GM21825 (cell line): ENCODE data around the gene DHX15.

Source experiments
- ATAC-seq: cut with Tn5 transposase; IDR thresholded peaks from one replicate; pipeline ENCODE4 v1.9.1; 2021; ENCODE audit warnings: mild to moderate bottlenecking, moderate library complexity; ENCODE audit not compliant: unreplicated experiment

The DHX15 gene

DNA sequence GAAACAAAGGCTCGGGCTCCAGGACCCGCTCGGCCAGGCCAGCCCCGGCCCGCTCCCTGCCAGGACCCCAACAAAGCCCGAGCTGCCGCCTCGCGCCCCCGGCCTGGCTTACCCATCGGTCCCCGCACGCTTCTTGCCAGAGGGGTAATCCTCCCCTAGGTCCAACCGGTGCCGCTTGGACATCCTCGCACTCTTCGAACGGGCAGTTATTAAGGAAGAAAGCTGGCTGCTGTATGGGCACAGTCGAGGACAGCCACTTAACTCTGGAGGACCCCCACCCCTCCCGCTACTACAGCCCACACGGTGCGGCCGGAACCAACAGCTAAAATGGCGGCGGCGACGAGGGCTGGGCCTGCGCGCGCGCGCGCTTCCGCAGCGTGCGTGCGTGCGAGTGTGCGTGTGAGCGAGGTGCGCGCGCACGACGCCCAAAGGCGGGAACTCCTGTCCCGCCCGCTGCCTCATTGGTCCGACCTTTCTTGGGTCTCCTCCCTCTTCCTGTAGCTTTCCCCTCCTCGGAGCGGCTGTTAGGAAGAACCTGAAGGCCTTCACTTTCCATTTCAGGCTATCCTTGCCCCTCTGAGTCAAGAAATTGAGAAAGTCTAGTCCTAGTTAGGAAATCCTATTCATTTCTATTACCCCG is at the start of gene DHX15:
TSS of gene DHX15 (minus strand) at position 344 of the 640 bp plus-strand sequence. CDS start at position 183, 161 bp downstream.
- peak; percentile 88 for ATAC-seq

DNA sequence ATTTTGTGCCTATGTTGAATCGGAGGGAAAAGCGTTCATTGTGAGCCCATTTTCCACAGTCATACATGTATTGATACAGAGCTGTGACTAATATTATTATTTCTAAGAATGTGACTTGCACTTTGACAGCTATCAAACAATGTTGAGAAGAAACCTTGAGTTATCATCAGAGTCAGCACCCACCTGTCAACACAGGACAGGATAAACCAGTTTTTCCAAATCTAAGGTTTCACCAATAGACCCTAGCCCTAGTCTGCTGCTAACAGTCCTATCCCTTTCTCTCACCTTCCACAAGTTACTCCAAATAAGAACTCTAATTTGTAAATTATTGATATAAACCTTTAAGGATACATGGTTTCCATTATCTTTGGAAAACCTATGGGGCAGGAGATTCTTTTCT is 47.7 kb upstream of the DHX15 start:
- ATAC-seq = no peak

DNA sequence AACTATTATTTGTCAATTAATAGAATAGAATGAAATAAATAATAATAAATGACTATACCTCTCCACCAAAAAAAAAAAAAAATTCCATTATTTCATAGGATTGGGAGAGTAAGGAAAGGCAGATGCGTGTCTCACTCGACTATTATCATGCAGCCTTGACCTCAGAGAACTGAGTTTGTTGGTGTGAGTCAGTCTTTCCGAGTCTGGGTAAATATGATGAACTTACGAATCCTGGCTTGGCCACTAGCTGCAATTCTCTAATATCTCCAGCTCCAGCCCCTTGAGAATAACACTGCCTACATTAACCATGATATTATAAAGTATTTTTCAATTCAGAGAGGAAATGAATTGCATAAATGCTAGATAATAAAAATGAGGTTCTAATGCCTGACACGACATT is 46.6 kb upstream of the DHX15 start:
- ATAC-seq = no peak

DNA sequence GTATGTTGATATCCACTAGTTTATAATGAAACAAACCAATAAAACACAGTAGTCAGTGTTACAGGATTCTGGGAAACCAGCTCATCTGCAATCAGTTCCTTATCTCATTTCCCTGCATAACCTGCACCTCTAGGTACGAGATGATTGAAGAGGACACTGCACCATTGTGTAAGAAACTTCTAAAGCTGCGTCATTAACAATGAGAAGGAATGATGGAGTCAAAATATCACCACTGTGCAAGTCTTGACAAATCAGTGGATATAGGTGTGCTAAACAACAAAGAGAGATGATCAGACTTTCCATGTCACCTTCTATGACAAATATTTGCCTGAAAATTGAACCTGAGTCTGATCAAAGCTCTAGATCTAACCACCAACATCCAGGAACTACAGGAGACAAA is 40.7 kb upstream of the DHX15 start:
- ATAC-seq = no peak

DNA sequence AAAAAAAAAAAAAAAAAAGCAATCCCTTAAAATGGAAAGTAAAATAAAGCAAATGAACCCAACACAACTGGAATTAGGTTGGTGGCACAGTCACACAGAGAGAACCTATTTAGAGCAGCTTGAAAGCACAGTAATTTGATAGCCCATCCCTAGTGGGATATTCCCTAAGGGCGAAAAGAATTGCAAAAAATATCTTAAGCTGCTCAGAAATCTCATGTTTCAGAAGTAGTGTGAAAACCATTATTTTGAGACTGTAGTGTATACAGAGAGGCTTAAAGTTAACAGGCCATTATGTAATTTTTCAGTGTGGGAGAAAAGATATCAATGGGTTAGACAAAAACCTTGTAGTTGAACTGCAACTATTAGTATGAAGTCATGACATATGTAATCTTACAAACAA is 40.0 kb upstream of the DHX15 start:
- ATAC-seq = no peak

DNA sequence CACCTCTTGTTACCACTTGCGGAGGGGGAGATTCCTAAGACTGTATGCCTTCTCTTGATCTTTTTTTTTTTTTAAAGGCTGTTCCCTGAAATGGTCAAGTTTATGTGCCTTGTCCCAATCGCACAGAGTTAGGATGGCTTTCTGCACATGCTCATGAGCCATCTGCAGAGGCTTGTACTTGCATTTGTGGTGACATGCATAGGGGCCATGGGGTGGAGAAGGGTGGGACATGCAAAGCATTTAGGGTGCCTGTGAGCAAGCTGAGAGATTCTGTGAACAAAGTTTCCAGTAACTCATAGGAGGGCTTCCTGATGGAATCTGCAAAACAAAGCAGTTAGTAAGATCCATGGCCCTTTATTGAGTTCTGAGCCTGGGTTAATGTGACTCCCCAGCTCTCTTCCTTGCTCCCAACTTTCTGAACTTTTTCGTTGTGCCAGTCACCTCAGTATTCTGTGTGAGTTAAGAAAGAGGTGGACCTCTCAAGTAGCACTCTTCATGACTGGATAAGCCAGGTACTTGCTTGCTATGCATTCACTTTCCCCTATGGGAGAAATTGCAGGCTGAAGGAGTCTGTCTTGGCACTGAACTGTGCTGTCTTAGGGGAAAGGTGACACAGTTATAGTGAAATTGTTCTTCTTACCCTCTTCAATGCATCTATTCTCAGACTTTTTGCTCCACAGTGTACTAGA is 37.9 kb upstream of the DHX15 start:
- no peak for ATAC-seq

DNA sequence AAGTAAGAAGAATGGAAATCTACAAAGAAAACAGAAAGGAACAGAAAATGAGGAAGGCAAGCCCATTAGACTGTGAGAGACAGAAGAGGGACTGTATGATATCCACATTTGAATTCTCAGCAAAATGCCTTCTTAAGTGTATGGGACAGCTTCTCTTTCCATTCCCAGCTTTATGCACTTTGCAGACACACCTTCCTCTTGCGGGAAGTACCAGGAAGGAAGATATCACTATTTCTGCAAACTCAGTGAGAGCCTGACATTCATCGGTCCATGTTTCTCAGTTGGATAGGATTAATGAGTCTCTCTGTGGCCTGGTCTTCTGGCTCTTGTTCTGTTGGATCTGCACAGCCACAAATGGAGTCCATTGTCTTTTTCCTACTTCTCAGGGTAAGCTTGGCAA is 31.6 kb upstream of the DHX15 start:
- no peak for ATAC-seq

DNA sequence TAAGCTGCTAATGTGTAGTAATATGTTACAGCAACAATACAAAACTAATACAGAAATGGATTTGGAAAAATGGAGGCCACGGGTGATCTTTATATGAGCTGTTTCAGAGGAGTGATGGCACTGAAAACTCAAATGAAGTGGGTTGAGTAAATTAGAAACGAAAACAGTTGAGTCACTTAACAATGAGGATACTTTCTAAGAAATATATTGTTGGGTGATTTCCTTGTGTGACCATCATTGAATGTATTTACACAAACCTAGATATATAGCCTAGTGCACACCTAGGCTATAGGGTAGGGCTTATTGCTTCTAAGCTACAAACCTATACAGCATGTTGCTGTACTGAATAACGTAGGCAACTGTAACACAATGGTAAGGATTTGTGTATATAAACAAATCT is 30.5 kb upstream of the DHX15 start:
- no peak for ATAC-seq

DNA sequence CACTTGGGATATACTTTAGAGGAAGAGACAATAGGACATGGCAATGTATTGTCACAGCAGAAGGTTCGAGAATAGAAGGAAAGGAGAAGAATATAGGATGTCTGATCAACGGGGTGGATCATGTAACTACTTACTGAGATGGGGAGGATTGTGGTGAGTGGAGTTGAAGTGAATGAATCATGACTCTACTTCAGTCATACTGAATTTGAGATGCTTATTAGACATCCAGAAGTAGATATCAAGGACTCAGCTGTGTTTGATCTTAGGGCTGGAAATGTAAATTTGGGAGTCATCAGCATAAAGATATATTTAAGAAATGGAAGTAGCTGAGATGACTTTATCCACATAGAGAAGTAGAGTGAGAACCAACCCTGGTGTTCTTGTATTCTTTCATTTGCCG is 29.1 kb upstream of the DHX15 start:
- no peak for ATAC-seq

DNA sequence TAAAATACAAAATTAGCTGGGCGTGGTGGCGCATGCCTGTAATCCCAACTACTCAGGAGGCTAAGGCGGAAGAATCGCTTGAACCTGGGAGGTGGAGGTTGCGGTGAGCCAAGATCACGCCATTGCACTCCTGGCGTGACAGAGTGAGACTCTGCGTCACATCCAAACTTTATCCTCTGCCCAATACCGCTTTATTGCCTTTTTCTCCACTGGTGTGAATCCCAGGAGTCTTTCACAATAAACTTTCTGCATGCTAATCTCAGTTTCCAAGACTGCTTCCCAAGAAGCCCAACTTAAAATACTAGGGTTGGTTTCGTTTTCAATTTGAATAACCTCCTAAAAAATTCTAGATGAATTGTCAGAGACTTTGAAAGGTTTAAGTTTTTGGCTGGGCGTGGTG is 27.2 kb upstream of the DHX15 start:
- no peak for ATAC-seq

DNA sequence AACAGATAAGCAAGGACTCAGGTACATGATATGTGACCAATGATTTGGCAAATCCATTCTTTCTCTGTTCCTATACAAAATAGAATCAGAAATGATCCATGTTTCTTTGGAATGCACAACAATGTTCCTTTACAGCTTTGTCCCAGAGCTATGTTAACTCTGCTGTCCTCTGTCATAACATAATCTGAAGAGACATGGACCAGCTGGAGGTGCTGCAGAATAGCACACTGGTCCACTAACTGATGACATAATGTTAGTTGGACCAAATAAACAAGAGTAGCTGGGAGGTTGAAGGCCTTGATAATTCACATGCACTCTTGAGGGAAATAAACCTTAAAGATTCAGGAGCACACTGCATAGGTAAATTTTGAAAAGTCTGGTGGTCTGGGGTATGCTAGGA is 23.0 kb upstream of the DHX15 start:
- ATAC-seq = no peak

DNA sequence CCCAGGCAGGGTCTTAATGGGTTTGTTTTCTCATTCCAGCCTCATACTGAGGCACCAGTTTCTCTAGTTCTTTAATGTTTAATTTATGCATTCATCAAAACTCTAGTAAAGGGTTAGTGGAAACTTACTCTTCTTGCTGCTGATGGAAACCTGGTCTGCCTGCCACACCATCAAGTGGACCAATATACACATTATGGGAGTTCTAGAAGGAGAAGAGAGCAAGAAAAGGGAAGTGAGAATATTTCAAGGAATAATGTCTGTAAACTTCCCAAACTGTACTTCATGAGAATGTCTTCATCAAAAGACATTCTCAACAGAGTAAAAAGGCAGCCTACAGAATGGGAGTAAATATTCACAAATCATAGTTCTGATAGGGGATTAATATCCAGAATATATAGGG is 20.9 kb upstream of the DHX15 start:
- no peak for ATAC-seq

DNA sequence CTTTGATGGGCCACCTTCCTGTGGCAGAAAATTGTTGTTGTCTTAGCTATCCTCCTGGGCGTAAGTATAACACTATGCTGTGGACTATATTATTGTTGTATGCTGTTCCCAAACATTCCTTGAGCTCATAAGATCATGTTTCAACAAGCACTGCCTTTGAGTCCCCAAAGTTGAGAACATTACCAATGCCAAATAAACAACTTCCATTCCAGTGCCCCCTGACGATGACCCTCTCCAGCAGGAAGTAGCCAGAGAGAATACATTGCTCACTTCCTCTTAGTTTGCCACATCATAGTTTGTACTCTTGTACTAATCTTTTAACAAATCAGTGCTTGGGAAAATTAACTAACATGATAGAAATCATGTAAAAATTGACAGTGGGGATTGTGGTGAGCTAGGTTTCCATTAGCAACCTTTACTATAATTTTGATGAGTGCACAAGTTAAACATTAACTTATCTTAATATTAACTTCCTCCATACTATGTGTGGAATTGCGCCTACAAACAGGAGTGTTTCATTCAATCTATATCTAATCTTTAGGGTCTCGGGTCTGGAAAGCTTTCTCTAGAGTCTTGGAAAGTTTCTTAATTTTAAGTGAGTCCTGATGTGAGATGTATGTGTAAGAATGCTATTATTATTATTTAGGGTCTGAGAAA is 20.3 kb upstream of the DHX15 start:
- no peak for ATAC-seq

DNA sequence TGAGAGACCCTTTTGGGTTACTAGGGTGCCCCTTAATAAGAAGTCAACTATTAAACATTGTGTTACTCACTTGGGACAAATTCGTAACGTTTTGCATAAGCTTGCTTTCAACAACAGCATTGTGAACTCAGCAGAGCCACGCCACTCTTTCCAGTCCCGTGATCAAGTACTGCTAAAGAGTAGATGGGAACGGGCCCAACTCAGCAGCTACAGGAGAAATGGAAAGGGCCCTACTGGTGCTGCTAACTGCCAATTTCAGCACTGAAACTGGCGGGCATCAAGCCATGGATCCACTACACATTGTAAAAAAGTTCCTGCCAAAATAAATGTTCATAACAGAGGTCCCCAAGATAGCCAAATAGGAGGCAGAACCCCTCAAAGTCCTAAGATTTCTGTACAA is 19.0 kb upstream of the DHX15 start:
- no peak for ATAC-seq

DNA sequence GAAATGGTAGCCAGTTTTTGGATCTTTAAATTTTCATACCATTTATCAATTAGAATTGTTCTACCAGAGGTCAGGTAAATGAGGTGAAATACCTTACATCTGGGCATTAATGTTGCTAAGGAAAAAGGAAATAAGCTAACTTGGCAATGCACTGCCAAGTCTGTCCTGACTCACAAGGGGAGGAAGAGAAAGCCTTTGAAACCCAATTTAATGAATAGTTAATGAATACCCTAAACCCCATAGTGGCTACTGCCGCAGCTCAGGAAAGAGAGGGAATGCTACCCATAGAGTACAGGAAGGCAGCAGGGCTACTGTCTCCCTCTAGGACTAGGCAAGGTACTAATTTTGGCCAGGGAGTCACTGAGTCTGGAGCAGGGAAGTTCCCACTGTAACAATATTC is 16.8 kb upstream of the DHX15 start:
- ATAC-seq = no peak

DNA sequence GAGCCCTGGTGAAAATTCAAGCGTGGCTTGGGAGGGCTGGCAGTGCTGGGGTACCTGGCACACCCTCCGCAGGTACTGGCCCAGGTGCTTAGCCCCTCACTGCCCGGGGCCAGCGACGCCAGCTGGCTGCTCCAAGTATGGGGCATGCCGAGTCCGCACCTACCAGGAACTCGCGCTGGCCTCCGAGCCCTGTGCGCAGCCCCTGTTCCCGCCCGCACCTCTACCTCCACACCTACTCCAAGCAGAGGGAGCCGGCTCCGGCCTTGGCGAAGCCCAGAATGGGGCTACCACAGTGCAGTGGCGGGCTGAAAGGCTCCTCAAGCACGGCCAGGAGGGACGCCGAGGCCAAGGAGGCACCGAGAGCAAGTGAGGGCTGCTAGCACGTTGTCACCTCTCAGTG is 14.9 kb upstream of the DHX15 start:
- ATAC-seq = no peak

DNA sequence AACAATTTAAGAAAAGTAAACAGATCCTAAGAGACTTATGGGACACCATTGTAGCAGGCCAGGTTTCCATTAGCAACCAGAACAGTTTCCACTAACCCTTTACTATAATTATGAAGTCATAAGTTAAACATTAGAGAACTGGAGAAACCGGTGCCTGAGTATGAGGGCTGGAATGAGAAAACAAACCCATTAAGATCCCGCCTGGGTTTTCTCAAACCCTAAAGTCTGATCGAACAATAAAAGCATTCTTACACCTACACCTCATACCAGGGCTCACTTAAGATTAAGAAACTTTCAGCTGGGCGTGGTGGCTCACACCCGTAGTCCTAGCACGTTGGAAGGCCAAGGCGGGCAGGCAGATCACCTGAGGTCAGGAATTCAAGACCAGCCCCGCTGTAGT is 13.7 kb upstream of the DHX15 start:
- ATAC-seq = no peak

DNA sequence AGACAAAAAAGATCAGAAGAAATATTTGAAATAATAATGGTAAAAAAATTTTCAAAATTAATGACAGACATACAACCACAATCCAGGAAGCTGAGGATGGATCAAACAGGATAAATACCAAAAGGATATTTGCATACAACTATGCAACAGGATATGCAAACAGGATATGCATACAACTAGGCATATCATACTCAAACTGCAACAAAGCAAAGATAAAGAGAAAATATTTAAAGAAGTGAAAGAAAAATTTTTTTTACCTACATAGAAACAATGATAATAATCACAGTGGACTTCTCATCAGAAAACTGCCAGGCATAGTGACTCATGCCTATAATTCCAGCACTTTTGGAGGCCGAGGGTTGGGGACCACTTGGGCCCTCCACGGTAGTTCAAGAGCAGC is 11.3 kb upstream of the DHX15 start:
- ATAC-seq = no peak

DNA sequence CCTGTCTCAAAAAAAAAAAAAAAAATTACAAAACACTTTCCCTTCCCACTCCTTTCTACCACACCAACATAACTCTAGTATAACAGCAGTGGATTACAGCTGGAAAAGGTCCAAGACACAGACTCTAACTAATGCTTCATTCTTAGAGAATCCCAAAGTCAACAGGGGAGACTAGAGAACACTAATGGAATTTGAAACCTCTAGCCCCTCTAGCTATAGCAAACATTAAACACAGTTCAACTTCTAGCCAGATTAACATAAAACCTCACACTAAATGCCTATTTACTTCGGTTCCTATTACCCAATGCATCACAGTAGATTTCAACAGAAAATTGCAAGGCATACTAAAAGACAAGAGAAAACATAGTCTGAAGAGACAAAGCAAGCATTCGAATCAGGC is 10.5 kb upstream of the DHX15 start:
- ATAC-seq = no peak

DNA sequence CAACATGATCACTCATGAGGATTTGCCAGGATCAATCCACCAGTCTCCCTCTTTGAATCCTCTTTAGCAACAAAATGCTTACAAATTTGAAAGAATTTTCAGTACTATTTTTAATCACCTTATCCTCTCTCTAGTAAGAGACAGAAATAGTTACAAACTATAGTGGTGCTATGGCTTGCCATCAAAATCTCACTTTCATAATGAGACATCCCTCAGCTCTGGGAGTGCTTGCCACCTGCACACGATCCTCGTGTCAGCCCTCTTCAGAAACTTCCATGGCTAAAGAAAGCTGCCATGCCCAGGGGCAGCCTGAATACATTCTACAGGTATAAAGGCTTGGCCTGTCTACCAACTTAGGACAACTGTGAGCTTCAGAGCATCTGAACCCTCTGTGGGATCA is 5.1 kb upstream of the DHX15 start:
- ATAC-seq = peak; percentile 68

DNA sequence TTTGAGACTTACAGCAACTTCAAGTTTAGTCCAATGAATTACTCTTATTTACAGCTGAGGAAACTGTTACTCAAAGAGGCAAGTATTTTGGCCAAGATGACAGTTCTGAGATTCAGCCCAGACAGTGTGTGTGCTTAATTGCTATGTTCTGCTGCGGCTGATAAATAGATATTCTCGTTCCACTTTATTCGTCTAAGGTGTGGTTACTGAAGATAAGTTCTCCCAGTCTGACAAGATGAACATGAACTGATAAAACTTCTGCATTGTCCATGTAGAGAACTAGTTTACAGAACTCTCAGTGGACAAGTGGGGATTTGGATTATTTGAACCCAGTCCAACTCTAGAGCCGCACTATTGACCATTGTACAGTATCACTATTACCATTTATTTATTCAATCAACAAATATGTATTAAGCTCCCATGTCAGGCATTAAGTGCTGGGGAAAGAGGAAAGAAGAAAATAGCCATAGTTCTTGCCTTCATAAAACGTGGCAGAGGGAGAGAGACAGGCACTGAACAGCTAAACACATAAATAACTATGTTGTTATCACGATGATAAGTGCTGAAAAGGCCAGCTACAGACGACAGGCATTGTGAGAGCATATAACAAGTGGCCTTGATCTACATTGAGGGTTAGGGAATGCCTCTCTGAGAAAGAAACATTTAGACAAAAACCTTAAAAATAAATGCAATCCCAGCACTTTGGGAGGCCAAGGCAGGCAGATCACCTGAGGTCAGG is 4.0 kb upstream of the DHX15 start:
- ATAC-seq = no peak
